DND-41 (cell line): ENCODE data around the gene SLC35F6.
A peak's percentile ranks its signal among the peaks of the same experiment; 100 is the strongest.

ENCODE experiments used
- EZH2 ChIP-seq: IDR thresholded peaks from 3 replicates; pipeline ENCODE4 v1.6.1; 2012; ENCODE audit warnings: borderline replicate concordance, low read depth, mild to moderate bottlenecking, moderate library complexity, low read length, inconsistent platforms; ENCODE audit not compliant: severe bottlenecking
- TF ChIP-seq, protein P1 (sequence below): IDR thresholded peaks from 2 replicates; pipeline ENCODE4 v1.5.1; 2012; ENCODE audit warnings: borderline replicate concordance, low read length, moderate library complexity, mild to moderate bottlenecking; ENCODE audit not compliant: poor library complexity, severe bottlenecking; ENCODE audit errors: extremely low read depth

- TF ChIP-seq EZH2: no peak
- TF ChIP-seq, protein P1, sequence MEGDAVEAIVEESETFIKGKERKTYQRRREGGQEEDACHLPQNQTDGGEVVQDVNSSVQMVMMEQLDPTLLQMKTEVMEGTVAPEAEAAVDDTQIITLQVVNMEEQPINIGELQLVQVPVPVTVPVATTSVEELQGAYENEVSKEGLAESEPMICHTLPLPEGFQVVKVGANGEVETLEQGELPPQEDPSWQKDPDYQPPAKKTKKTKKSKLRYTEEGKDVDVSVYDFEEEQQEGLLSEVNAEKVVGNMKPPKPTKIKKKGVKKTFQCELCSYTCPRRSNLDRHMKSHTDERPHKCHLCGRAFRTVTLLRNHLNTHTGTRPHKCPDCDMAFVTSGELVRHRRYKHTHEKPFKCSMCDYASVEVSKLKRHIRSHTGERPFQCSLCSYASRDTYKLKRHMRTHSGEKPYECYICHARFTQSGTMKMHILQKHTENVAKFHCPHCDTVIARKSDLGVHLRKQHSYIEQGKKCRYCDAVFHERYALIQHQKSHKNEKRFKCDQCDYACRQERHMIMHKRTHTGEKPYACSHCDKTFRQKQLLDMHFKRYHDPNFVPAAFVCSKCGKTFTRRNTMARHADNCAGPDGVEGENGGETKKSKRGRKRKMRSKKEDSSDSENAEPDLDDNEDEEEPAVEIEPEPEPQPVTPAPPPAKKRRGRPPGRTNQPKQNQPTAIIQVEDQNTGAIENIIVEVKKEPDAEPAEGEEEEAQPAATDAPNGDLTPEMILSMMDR: peak; percentile 33
Observed at GRCh38 chr2:26785431-26786206, 21.5 kb downstream of the SLC35F6 start, which contains the start of gene CENPA.
